GM19372 (cell line): ENCODE results near the gene ZNF622.
A peak's percentile ranks its signal among the peaks of the same experiment; 100 is the strongest.
"Not testable (repeated sequence)": the region's sequence is repeated elsewhere in the genome, so short reads cannot be mapped to it uniquely, and the experiment has no call there.

Experiments used
- ATAC-seq: cut with Tn5 transposase; IDR thresholded peaks from one replicate; pipeline ENCODE4 v1.9.1; 2021; ENCODE audit warnings: mild to moderate bottlenecking, low read depth, moderate library complexity; ENCODE audit not compliant: unreplicated experiment

Gene ZNF622

GRCh38 chr5:16480821-16481538, 15.4 kb upstream of the ZNF622 start:
- ATAC-seq = no peak

GRCh38 chr5:16480144-16480543, 14.5 kb upstream of the ZNF622 start:
- no peak for ATAC-seq

GRCh38 chr5:16477541-16477940, 11.9 kb upstream of the ZNF622 start:
- ATAC-seq = no peak

GRCh38 chr5:16476417-16476816, 10.8 kb upstream of the ZNF622 start:
- not testable (repeated sequence) for ATAC-seq

GRCh38 chr5:16471387-16471786, 5.8 kb upstream of the ZNF622 start:
- ATAC-seq = no peak

- ATAC-seq = peak; percentile 35
Measured at GRCh38 chr5:16467363-16468219, 2.0 kb upstream of the ZNF622 start.

- ATAC-seq = no peak
Measured at GRCh38 chr5:16464664-16465543, 696 bp downstream of the ZNF622 start.

- ATAC-seq = no peak
Measured at GRCh38 chr5:16464231-16464630, 1.4 kb downstream of the ZNF622 start.

GRCh38 chr5:16461782-16462181, 3.8 kb downstream of the ZNF622 start:
- ATAC-seq = no peak

GRCh38 chr5:16461026-16461425, 4.6 kb downstream of the ZNF622 start:
- no peak for ATAC-seq

- ATAC-seq = no peak
Measured at GRCh38 chr5:16459451-16459850, 6.1 kb downstream of the ZNF622 start.

GRCh38 chr5:16457853-16458252, 7.7 kb downstream of the ZNF622 start:
- ATAC-seq = no peak

GRCh38 chr5:16457451-16457850, 8.1 kb downstream of the ZNF622 start:
- ATAC-seq = no peak

GRCh38 chr5:16456103-16456832, 9.3 kb downstream of the ZNF622 start:
- peak; percentile 70 for ATAC-seq

- ATAC-seq = no peak
Measured at GRCh38 chr5:16455668-16456067, 9.9 kb downstream of the ZNF622 start.

- ATAC-seq = no peak
Measured at GRCh38 chr5:16454686-16455085, 10.9 kb downstream of the ZNF622 start.

GRCh38 chr5:16453609-16454008, 12.0 kb downstream of the ZNF622 start:
- ATAC-seq = no peak

GRCh38 chr5:16450163-16450562, 15.4 kb downstream of the ZNF622 start:
- no peak for ATAC-seq

GRCh38 chr5:16446993-16447392, 18.6 kb downstream of the ZNF622 start:
- ATAC-seq = no peak

- no peak for ATAC-seq
Measured at GRCh38 chr5:16437977-16438376, 27.6 kb downstream of the ZNF622 start.
